ENCODE data around the gene COL28A1. TPM values are rescaled to one million over a fixed set of nuclear protein-coding genes. Genes with fewer than 3 reads are reported as not detected.

The COL28A1 gene
- total RNA-seq, 1 experiment from 2014 or later, result 0.26 TPM

DNA sequence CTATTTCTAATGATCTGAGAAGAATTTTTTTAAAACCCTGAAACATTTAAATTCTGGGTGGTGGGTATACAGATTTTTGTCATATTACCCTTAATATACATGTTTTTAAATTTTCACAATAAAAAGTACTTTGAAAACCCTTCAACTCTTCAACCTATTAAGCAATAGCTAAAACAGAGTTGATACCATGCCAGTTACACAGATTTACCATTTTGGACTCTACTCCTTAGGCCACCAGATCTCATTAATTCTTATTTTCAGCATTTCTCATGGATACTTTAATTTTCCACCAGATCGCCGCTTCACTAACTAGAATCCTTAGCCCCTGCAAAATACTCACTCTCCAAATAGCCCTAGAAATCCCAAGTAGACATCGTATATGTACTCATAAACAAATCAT, 12.7 kb upstream of the COL28A1 start:
- ATAC-seq (no peak), DNase-seq (no peak)
- no peaks in the 10 kb centered on the region for H3F3A ChIP-seq (ENCODE audit: low read length, unreplicated experiment)
- no TSS peak for BruUV-seq (replicated peaks)
- H3K4me2 ChIP-seq (ENCODE audit: low read length), result no peak overlapping the region
- intact Hi-C loops (cut with micrococcal nuclease), result no loop called here
- no peaks in the 10 kb centered on the region for H3K79me2 ChIP-seq (ENCODE audit: low read length)
- no peak overlapping the region for H2AFZ ChIP-seq (ENCODE audit: low read length)
- no peak overlapping the region for H3K27ac ChIP-seq (ENCODE audit: low read length)
- no peak overlapping the region for H3K9ac ChIP-seq (ENCODE audit: low read length)
- no peaks in the 10 kb centered on the region for H3K27me3 ChIP-seq (ENCODE audit: low read length)
- TF ChIP-seq, protein P1, sequence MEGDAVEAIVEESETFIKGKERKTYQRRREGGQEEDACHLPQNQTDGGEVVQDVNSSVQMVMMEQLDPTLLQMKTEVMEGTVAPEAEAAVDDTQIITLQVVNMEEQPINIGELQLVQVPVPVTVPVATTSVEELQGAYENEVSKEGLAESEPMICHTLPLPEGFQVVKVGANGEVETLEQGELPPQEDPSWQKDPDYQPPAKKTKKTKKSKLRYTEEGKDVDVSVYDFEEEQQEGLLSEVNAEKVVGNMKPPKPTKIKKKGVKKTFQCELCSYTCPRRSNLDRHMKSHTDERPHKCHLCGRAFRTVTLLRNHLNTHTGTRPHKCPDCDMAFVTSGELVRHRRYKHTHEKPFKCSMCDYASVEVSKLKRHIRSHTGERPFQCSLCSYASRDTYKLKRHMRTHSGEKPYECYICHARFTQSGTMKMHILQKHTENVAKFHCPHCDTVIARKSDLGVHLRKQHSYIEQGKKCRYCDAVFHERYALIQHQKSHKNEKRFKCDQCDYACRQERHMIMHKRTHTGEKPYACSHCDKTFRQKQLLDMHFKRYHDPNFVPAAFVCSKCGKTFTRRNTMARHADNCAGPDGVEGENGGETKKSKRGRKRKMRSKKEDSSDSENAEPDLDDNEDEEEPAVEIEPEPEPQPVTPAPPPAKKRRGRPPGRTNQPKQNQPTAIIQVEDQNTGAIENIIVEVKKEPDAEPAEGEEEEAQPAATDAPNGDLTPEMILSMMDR (conservative IDR thresholded peaks at IDR 0.05; ENCODE audit: low read depth, low read length), result no peak
- TF ChIP-seq EZH2 (IDR thresholded peaks at IDR 0.05; ENCODE audit: low read length, unreplicated experiment), result no peak
- TF ChIP-seq EZH2phosphoT487 (IDR thresholded peaks at IDR 0.05; ENCODE audit: borderline replicate concordance, low read length), result no peak
- no peaks in the 10 kb centered on the region for H3K9me2 ChIP-seq (replicated peaks; ENCODE audit: low read length)
- H3K4me1 ChIP-seq (ENCODE audit: insufficient read depth, low read length), result 0 out of 2 replicates have a peak, but pooled peaks cover under 1% of the 10 kb centered on the region
- no peaks in the 10 kb centered on the region for H4K20me1 ChIP-seq (ENCODE audit: low read length)
- H3K9me3 ChIP-seq (ENCODE audit: low read length), result no peaks in the 10 kb centered on the region
- no peaks in the 10 kb centered on the region for H3K36me3 ChIP-seq (ENCODE audit: low read depth, low read length)
- CTCF ChIA-PET, result no interaction called here
- H3K4me3 ChIP-seq (ENCODE audit: low read length), result no peak overlapping the region
- POLR2A ChIA-PET (ENCODE audit: unreplicated experiment), result no interaction called here

DNA sequence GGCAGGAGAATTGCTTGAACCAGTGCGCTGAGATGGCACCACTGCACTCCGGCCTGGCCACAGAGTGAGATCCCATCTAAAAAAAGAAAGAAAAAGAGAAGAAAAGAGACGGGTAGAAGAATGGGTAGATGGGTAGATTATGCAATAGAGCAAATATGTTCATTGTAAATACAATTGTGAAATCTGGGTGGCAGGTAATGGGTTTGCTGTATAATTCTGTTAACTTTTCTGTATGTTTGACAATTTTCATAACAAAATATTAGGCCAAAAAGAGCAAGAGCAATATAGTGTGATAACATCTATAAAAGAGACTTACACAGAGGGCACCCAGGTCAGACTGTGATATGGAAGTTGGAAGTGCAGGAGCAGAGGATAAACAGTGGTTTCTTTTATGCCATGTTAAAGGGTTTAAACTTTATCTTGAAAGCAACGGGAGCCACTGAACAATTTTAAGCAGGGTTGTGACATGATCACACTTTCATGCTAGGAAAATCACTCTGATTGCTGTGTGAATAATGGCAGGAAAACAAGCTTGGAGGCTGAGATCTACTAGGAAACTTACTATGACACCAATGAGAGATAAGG, 6.7 kb upstream of the COL28A1 start:
- intact Hi-C loops (cut with micrococcal nuclease), result no loop called here
- Histone ChIP-seq H3K9me2 (replicated peaks; ENCODE audit: low read length) (no peaks in the 10 kb centered on the region), H3K36me3 (ENCODE audit: low read depth, low read length) (no peaks in the 10 kb centered on the region), H3K4me2 (ENCODE audit: low read length) (no peak overlapping the region), H3K4me3 (ENCODE audit: low read length) (no peak overlapping the region), H3K27me3 (ENCODE audit: low read length) (no peaks in the 10 kb centered on the region), H3K27ac (ENCODE audit: low read length) (no peak overlapping the region), H3K9me3 (ENCODE audit: low read length) (no peaks in the 10 kb centered on the region), H4K20me1 (ENCODE audit: low read length) (no peaks in the 10 kb centered on the region), H3K4me1 (ENCODE audit: insufficient read depth, low read length) (no peaks in the 10 kb centered on the region), H2AFZ (ENCODE audit: low read length) (no peak overlapping the region; the same call in 1 of the 2 replicates), H3K79me2 (ENCODE audit: low read length) (no peaks in the 10 kb centered on the region), H3F3A (ENCODE audit: low read length, unreplicated experiment) (no peaks in the 10 kb centered on the region), H3K9ac (ENCODE audit: low read length) (no peak overlapping the region)
- TF ChIP-seq EZH2 (IDR thresholded peaks at IDR 0.05; ENCODE audit: low read length, unreplicated experiment), result no peak
- TF ChIP-seq, protein P1 (conservative IDR thresholded peaks at IDR 0.05; ENCODE audit: low read depth, low read length), result no peak
- CTCF ChIA-PET, result interaction anchor here (0.9 kb wide), 1 partner anchor 424 kb away, joined by 4 read pairs; no protein-coding TSS in a partner anchor
- DNase-seq, result no peak
- BruUV-seq (replicated peaks), result no TSS peak
- POLR2A ChIA-PET (ENCODE audit: unreplicated experiment), result no interaction called here
- ATAC-seq, result no peak

DNA sequence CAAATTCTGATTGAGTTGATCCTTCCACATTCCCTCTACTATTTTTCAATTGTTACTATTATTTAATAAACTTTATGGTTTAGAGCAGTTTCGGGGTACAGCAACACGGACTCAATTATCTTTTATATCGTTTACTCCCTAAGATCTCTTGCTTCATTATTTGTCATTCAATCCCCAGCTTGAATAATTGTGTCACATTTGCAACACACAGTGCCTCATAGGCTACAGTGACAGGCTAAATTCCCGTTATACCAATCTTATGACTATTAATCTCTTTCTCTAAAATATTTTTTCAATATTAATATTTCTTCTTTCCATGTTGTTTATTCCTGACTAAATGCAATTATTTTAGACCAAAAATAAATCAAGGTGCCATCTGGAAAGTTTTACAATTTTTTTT, 4.0 kb upstream of the COL28A1 start:
- no peak overlapping the region for H3K27ac ChIP-seq (ENCODE audit: low read length)
- no TSS peak for BruUV-seq (replicated peaks)
- CTCF ChIA-PET, result no interaction called here
- no peaks in the 10 kb centered on the region for H3K9me3 ChIP-seq (ENCODE audit: low read length)
- POLR2A ChIA-PET (ENCODE audit: unreplicated experiment), result no interaction called here
- H3K79me2 ChIP-seq (ENCODE audit: low read length), result no peaks in the 10 kb centered on the region
- H3K36me3 ChIP-seq (ENCODE audit: low read depth, low read length), result no peaks in the 10 kb centered on the region
- no peaks in the 10 kb centered on the region for H3K27me3 ChIP-seq (ENCODE audit: low read length)
- no peak overlapping the region for H3K4me3 ChIP-seq (ENCODE audit: low read length)
- no peaks in the 10 kb centered on the region for H3F3A ChIP-seq (ENCODE audit: low read length, unreplicated experiment)
- ATAC-seq, result no peak
- H3K9ac ChIP-seq (ENCODE audit: low read length), result no peak overlapping the region
- intact Hi-C loops (cut with micrococcal nuclease), result loop anchor here (2.0 kb wide), 3 partner anchors 115 to 437 kb away; partner anchors contain the start of gene C1GALT1
- H3K9me2 ChIP-seq (replicated peaks; ENCODE audit: low read length), result no peaks in the 10 kb centered on the region
- no peak overlapping the region for H2AFZ ChIP-seq (ENCODE audit: low read length)
- no peak for DNase-seq
- no peak overlapping the region for H3K4me2 ChIP-seq (ENCODE audit: low read length)
- peaks cover 6% of the 10 kb centered on the region; the same call in 1 of the 2 replicates for H3K4me1 ChIP-seq (ENCODE audit: insufficient read depth, low read length)
- TF ChIP-seq EZH2 (IDR thresholded peaks at IDR 0.05; ENCODE audit: low read length, unreplicated experiment), result no peak
- TF ChIP-seq, protein P1 (conservative IDR thresholded peaks at IDR 0.05; ENCODE audit: low read depth, low read length), result no peak
- no peak for TF ChIP-seq EZH2phosphoT487 (IDR thresholded peaks at IDR 0.05; ENCODE audit: borderline replicate concordance, low read length)
- no peaks in the 10 kb centered on the region for H4K20me1 ChIP-seq (ENCODE audit: low read length)
